MCF 10A (cell line): ENCODE measurements around the gene ZNF827. TPM values are rescaled to one million over a fixed set of nuclear protein-coding genes. Genes with fewer than 3 reads are reported as not detected.
A peak's percentile ranks its signal among the peaks of the same experiment; 100 is the strongest.

ENCODE experiments used
- BruUV-seq: library from RNA; stranded (reverse); fragments of 400-500 nt; replicated peaks from 2 replicates; lab custom pipeline; 2021; lab: Mats Ljungman, UMichigan
- CTCF ChIA-PET: fragments of 300-600 bp; sonication (Branson Sonifier 250); formaldehyde crosslinking; extraction: SDS; loops from one replicate; lab custom pipeline; 2021; ENCODE audit warnings: antibody characterized with exemption, inconsistent platforms; lab: Yijun Ruan, JAX
- POLR2A ChIA-PET: fragments of 300-600, 350-650 bp; sonication (Branson Sonifier 250); formaldehyde crosslinking; extraction: SDS; loops from one replicate; lab custom pipeline; 2020; ENCODE audit warnings: antibody characterized with exemption, inconsistent platforms; lab: Yijun Ruan, JAX
- DNase-seq: peaks from one replicate; pipeline ENCODE4 v3.0.0-alpha.2; 2018; ENCODE audit not compliant: unreplicated experiment
- H3K27ac Mint-ChIP-seq: one replicate; pipeline ENCODE4 v1.8.0; 2022; ENCODE audit warnings: mild to moderate bottlenecking, low read depth, mixed read lengths; ENCODE audit not compliant: unreplicated experiment
- H3K27me3 Mint-ChIP-seq: one replicate; pipeline ENCODE4 v1.8.0; 2022; ENCODE audit warnings: mixed read lengths; ENCODE audit not compliant: insufficient read depth, unreplicated experiment
- H3K36me3 Mint-ChIP-seq: one replicate; pipeline ENCODE4 v1.8.0; 2022; ENCODE audit warnings: mild to moderate bottlenecking, moderate library complexity, mixed read lengths; ENCODE audit not compliant: insufficient read depth, unreplicated experiment
- H3K4me1 Mint-ChIP-seq: one replicate; pipeline ENCODE4 v1.8.0; 2022; ENCODE audit warnings: mixed read lengths; ENCODE audit not compliant: insufficient read depth, unreplicated experiment
- H3K4me3 Mint-ChIP-seq: one replicate; pipeline ENCODE4 v1.8.0; 2022; ENCODE audit warnings: mild to moderate bottlenecking, moderate library complexity, mixed read lengths; ENCODE audit not compliant: unreplicated experiment
- H3K9me3 Mint-ChIP-seq: one replicate; pipeline ENCODE4 v1.8.0; 2022; ENCODE audit warnings: mixed read lengths; ENCODE audit not compliant: unreplicated experiment
- CTCF ChIP-seq: fragments of 200-600 bp; IDR thresholded peaks from one replicate; pipeline ENCODE4 v1.8.0; 2022; ENCODE audit warnings: antibody characterized with exemption, mild to moderate bottlenecking; ENCODE audit not compliant: unreplicated experiment
- intact Hi-C: fragments of 100-400 bp; cut with micrococcal nuclease; formaldehyde crosslinking; loops from 2 replicates; pipeline ENCODE4 v1.14.1; 2022
- total RNA-seq: library from RNA; stranded (reverse); gene quantifications from 2 replicates; pipeline ENCODE4 v1.2.3, GENCODE V29; 2022

ZNF827 gene
- total RNA-seq, 1 experiment from 2014 or later: 11.3 TPM

- no TSS peak for BruUV-seq
- CTCF ChIA-PET: interaction anchor here (0.7 kb wide), 1 partner anchor 16 kb away, joined by 3 read pairs; no protein-coding TSS in a partner anchor
Observed at GRCh38 chr4:145936997-145937901, 1.4 kb downstream of the ZNF827 start.

DNA sequence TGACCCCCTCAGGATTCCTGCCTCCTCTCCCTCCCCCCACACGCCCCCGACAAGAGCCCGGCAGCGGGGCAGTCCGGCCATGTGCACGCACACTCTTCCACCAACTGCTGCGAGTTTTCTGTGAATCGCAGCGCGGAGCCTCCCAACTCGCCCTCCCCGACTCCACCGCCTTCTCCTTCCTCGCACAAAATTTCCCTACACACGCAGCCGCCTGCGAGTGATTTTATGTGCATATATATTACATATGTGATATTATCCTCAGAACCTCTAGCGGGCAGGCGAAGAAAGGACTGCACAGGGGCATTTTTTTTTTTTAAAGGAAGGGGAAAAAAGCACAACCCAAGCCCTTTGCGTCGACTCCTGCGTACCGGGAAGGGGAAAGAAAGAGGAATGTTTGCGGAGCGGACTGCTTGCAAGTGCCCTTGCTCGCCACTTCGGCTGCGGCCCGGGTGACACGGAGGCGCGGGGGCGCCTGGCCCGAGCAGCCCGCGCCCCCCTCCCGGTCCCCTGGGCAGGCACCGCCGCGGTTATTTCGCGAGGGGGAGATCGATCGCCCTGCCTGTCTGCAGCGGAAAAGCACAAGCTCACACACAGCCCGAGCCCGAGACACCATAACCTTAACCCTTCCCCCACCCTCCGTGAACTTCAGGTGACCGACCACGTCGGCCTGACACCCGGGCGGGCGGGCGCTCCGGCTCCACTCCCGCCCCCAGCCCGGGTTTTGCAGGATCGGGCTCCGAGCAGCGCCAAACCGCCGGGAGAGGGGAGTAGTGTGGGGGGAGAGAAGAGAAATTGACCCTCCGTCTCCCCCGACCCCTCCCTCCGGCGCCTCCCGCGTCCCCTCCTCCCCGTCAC, 2.3 kb downstream of the ZNF827 start:
- Mint-ChIP-seq H3K4me1 (peaks cover 38% of the 10 kb centered on the region), H3K9me3 (no peaks in the 10 kb centered on the region), H3K27ac (peak overlapping the region; percentile 42), H3K27me3 (no peaks in the 10 kb centered on the region), H3K4me3 (peak overlapping the region; percentile 88), H3K36me3 (no peaks in the 10 kb centered on the region)
- DNase-seq: peak; percentile 70
- CTCF ChIA-PET: interaction anchor here (0.7 to 0.9 kb wide), 4 partner anchors 10 to 89 kb away, joined by 3 read pairs; no protein-coding TSS in a partner anchor
- POLR2A ChIA-PET: interaction anchor here (0.6 to 2.0 kb wide), 14 partner anchors 9 to 391 kb away, joined by 3 to 9 read pairs (median 4); partner anchors contain the start of gene MMAA
- BruUV-seq: no TSS peak
- intact Hi-C loops: loop anchor here (1.0 to 5.0 kb wide), 4 partner anchors 128 to 317 kb away; partner anchors contain the start of genes LSM6 and MMAA
- peak; percentile 8 for TF ChIP-seq CTCF

More at GRCh38 chr4:145936997-145937901, 1.4 kb downstream of the ZNF827 start:
- Mint-ChIP-seq H3K4me1 (peaks cover 38% of the 10 kb centered on the region), H3K27me3 (no peaks in the 10 kb centered on the region), H3K36me3 (no peaks in the 10 kb centered on the region), H3K9me3 (no peaks in the 10 kb centered on the region), H3K27ac (peak overlapping the region; percentile 80), H3K4me3 (peak overlapping the region; percentile 88)
- intact Hi-C loops: loop anchor here (1.0 to 5.0 kb wide), 4 partner anchors 128 to 318 kb away; partner anchors contain the start of genes LSM6 and MMAA
- POLR2A ChIA-PET: interaction anchor here (0.6 to 2.0 kb wide), 13 partner anchors 8 to 432 kb away, joined by 3 to 9 read pairs (median 3); partner anchors contain the start of gene MMAA
- DNase-seq: peak; percentile 57
- TF ChIP-seq CTCF: no peak

- DNase-seq: no peak
- POLR2A ChIA-PET: interaction anchor here (0.6 to 2.0 kb wide), 6 partner anchors 53 to 1167 kb away, joined by 3 to 9 read pairs (median 4); partner anchors contain the start of gene MMAA
- Mint-ChIP-seq H3K36me3 (no peaks in the 10 kb centered on the region), H3K4me1 (peaks cover 38% of the 10 kb centered on the region), H3K4me3 (peak overlapping the region; percentile 88), H3K27me3 (no peaks in the 10 kb centered on the region), H3K9me3 (no peaks in the 10 kb centered on the region), H3K27ac (peak overlapping the region; percentile 42)
- intact Hi-C loops: loop anchor here (1.0 to 5.0 kb wide), 4 partner anchors 127 to 316 kb away; partner anchors contain the start of genes LSM6 and MMAA
- CTCF ChIA-PET: interaction anchor here (0.7 to 0.9 kb wide), 4 partner anchors 10 to 88 kb away, joined by 3 read pairs; no protein-coding TSS in a partner anchor
- BruUV-seq: no TSS peak
- TF ChIP-seq CTCF: no peak
Observed at GRCh38 chr4:145935253-145936141, 3.1 kb downstream of the ZNF827 start.
